Measurements from ENCODE around the gene MTCP1. TPM values are rescaled to one million over a fixed set of nuclear protein-coding genes. Genes with fewer than 3 reads are reported as not detected.

Gene MTCP1
- polyA plus RNA-seq, 3 donors from 2014 or later = 28.8 to 55.6 (median 33.0) TPM

- H3K9me3 Mint-ChIP-seq = no peaks in the 10 kb centered on the region
- DNase-seq = no peak
- peak overlapping the region in 4 of 5 donors; percentile 75 to 83 (median 78) for H3K4me3 Mint-ChIP-seq
- peaks cover 3 to 6% (median 6%) of the 10 kb centered on the region in 3 donors for H3K36me3 Mint-ChIP-seq
- H3K4me1 Mint-ChIP-seq = peaks cover 36 to 38% of the 10 kb centered on the region in 2 donors
- H3K27ac Mint-ChIP-seq = peak overlapping the region in 2 of 6 donors; percentile 30 to 95
- H3K27me3 Mint-ChIP-seq (ENCODE audit: low read depth in 3 of 3) = peaks cover 0 to 12% (median 3%) of the 10 kb centered on the region in 3 donors
Measured at GRCh38 chrX:155069414-155069813, 1.5 kb downstream of the MTCP1 start.

DNA sequence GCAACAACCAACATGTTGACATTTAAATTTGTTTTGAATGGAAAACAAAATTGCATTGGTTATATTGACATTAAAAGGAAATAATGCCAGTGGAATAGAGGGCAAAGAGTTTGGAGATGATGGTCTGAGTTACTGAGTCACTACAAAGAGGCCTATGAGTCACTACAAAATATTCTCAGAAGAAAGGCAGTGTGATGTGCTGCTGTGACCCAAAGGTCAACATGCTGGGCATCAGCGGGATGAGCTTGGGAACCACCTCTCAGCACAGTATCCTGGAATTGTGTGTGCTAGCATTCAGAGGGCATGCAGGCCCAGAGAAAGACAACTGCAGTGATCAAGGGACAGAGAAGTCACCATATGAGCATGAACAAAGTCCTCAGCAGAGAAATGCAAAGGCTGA lies 2.8 kb downstream of the MTCP1 start:
- Mint-ChIP-seq H3K4me1 (peaks cover 28 to 31% of the 10 kb centered on the region in 2 donors), H3K4me3 (peak overlapping the region in 1 of 5 donors; percentile 14), H3K9me3 (no peaks in the 10 kb centered on the region), H3K27ac (peak overlapping the region in 1 of 6 donors; percentile 44), H3K27me3 (ENCODE audit: low read depth in 3 of 3) (peaks cover 0 to 12% (median 0%) of the 10 kb centered on the region in 3 donors), H3K36me3 (no peaks in the 10 kb centered on the region)
- no peak for DNase-seq

DNA sequence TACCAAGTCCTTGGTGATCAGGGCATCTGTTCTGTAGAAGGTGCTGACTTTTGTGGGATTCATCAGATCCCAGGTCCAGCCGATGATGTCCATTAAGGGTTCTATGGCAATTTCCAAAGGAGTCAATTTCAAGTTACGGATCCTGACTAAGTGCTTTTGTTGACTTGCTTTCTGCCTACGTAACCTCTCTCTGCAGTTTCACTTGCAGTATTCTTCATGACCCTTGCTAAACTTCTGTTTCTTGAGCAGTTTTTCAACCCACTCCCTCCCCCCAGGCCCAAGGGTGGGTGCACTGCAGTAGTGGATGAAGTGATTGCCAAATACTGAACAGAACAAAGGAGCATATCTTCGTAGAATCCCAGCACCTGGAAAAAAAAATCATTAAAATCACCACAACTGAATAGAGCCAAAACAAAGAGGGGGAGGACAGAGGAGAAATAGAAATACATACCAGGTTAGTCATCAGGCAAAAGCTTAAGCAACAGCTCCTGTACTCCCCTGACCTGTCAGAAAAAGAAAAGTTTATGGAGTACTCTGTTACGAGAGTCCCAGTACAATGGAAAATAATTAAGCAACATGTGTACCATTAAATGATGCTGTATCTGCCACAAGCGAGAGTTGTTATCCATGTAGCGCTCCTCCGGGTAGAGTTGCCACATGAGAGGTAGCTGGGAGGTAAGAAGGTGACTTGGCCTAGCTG lies 5.8 kb downstream of the MTCP1 start:
- H3K4me3 Mint-ChIP-seq = no peak overlapping the region
- H3K36me3 Mint-ChIP-seq = peaks cover 0 to 4% (median 4%) of the 10 kb centered on the region in 3 donors
- H3K27ac Mint-ChIP-seq = no peak overlapping the region

GRCh38 chrX:155061760-155062159 lies 9.2 kb downstream of the MTCP1 start:
- H3K27me3 Mint-ChIP-seq (ENCODE audit: low read depth in 3 of 3) = peaks cover 0 to 5% (median 5%) of the 10 kb centered on the region in 3 donors
- no peak overlapping the region for H3K27ac Mint-ChIP-seq
- H3K4me3 Mint-ChIP-seq = no peak overlapping the region
- H3K4me1 Mint-ChIP-seq = peaks cover 13 to 17% of the 10 kb centered on the region in 2 donors
- H3K36me3 Mint-ChIP-seq = peaks cover 0 to 4% (median 4%) of the 10 kb centered on the region in 3 donors
- no peak for DNase-seq
- no peaks in the 10 kb centered on the region for H3K9me3 Mint-ChIP-seq

More for the DNA sequence above, 5.8 kb downstream of the MTCP1 start:
- peaks cover 0 to 5% (median 2%) of the 10 kb centered on the region in 3 donors for H3K27me3 Mint-ChIP-seq (ENCODE audit: low read depth in 3 of 3)
- H3K9me3 Mint-ChIP-seq = no peaks in the 10 kb centered on the region
- no peak for DNase-seq
- H3K4me1 Mint-ChIP-seq = peaks cover 12 to 16% of the 10 kb centered on the region in 2 donors

DNA sequence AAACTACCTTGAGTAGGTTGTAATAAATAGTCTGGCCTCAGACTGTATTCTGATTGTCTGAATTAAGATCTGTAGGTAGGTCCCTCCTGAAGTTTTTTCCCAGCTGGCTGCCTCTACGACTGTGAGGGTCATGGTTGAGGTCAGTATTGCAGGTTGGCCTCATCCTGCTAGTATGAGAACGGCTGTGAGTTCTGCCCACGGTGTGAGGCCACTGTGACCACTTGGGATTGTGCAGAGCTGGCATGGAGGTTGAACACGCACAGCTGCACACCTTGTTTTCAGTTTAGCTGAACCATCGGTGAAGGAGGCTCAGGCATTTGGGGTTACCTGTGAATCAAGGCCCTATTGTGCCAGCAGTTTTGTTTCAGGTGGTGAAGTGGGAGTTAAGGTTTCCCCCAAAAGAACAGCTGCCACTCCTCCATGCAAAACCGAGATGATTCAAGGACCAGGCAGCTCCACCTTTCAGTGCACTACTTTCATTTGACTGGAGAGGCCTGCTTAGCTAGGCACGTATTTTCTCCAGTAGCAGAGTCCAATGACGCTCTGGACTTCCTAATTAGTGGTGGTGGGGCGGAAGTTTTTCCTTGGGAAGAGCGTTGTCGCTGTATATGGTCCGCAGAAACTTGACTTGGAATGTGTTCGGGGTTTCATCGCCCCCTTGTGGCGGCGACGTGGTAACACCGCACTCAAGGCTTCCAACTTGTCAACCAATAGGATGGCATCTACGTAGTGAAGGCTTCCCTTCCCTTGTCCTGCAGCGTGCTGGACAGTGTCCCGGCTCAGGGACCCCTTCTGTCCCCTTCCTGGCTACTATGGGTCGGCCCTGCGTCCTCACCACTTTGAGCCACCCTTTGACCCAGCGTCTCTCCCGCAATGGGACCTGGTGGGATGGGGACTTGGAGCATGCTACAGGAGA lies 13.8 kb downstream of the MTCP1 start:
- H3K27ac Mint-ChIP-seq = peak overlapping the region; percentile 9 to 74 (median 49)

GRCh38 chrX:155056471-155056870 lies 14.5 kb downstream of the MTCP1 start:
- Mint-ChIP-seq H3K9me3 (no peaks in the 10 kb centered on the region), H3K4me3 (no peak overlapping the region), H3K36me3 (no peaks in the 10 kb centered on the region), H3K27me3 (ENCODE audit: low read depth in 3 of 3) (peaks cover 2 to 6% (median 4%) of the 10 kb centered on the region in 3 donors), H3K4me1 (peaks cover 17% of the 10 kb centered on the region in 2 donors), H3K27ac (peak overlapping the region in 2 of 6 donors; percentile 36 to 49)
- no peak for DNase-seq

More for the DNA sequence above, 13.8 kb downstream of the MTCP1 start:
- peaks cover 0 to 4% (median 4%) of the 10 kb centered on the region in 3 donors for H3K36me3 Mint-ChIP-seq
- peaks cover 17% of the 10 kb centered on the region in 2 donors for H3K4me1 Mint-ChIP-seq
- peak overlapping the region; percentile 74 to 81 (median 74) for H3K4me3 Mint-ChIP-seq
- no peaks in the 10 kb centered on the region for H3K9me3 Mint-ChIP-seq
- H3K27me3 Mint-ChIP-seq (ENCODE audit: low read depth in 3 of 3) = peaks cover 2 to 6% (median 6%) of the 10 kb centered on the region in 3 donors
- peak; percentile 46 to 56 (median 56) for DNase-seq

DNA sequence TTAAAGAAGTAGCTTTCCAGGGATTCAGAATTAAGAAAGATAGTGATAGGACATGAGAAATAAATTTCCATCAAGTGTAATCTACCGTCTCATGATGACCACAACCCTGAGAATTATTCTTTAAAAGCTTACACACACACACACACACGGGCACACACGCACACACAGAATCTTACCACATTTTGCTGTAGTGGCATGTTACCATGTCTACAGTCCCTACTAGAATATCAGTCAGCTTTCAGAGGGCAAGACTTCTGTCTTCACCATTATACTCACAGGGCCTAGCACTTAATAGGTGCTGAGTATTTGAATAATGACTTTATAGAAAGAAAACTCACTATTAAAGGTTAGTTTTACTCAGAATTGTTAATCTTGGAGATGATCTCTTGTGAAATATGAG lies 15.4 kb downstream of the MTCP1 start:
- Mint-ChIP-seq H3K9me3 (no peaks in the 10 kb centered on the region), H3K4me3 (no peak overlapping the region), H3K36me3 (no peaks in the 10 kb centered on the region), H3K4me1 (peaks cover 17% of the 10 kb centered on the region in 2 donors), H3K27me3 (ENCODE audit: low read depth in 3 of 3) (peaks cover 2 to 6% (median 4%) of the 10 kb centered on the region in 3 donors), H3K27ac (no peak overlapping the region)
- no peak for DNase-seq

- Mint-ChIP-seq H3K27ac (peak overlapping the region in 1 of 6 donors; percentile 68), H3K36me3 (no peaks in the 10 kb centered on the region), H3K9me3 (no peaks in the 10 kb centered on the region), H3K4me3 (no peak overlapping the region), H3K4me1 (peaks cover 17% of the 10 kb centered on the region in 2 donors), H3K27me3 (ENCODE audit: low read depth in 3 of 3) (peaks cover 2 to 6% (median 4%) of the 10 kb centered on the region in 3 donors)
- no peak for DNase-seq
Measured at GRCh38 chrX:155054255-155054654, 16.7 kb downstream of the MTCP1 start.

GRCh38 chrX:155053656-155054055 lies 17.3 kb downstream of the MTCP1 start:
- no peaks in the 10 kb centered on the region for H3K36me3 Mint-ChIP-seq
- H3K4me3 Mint-ChIP-seq = no peak overlapping the region
- H3K9me3 Mint-ChIP-seq = no peaks in the 10 kb centered on the region
- peaks cover 2 to 6% (median 4%) of the 10 kb centered on the region in 3 donors for H3K27me3 Mint-ChIP-seq (ENCODE audit: low read depth in 3 of 3)
- peak overlapping the region in 2 of 6 donors; percentile 49 to 68 for H3K27ac Mint-ChIP-seq
- no peak for DNase-seq
- H3K4me1 Mint-ChIP-seq = peaks cover 19 to 22% of the 10 kb centered on the region in 2 donors

DNA sequence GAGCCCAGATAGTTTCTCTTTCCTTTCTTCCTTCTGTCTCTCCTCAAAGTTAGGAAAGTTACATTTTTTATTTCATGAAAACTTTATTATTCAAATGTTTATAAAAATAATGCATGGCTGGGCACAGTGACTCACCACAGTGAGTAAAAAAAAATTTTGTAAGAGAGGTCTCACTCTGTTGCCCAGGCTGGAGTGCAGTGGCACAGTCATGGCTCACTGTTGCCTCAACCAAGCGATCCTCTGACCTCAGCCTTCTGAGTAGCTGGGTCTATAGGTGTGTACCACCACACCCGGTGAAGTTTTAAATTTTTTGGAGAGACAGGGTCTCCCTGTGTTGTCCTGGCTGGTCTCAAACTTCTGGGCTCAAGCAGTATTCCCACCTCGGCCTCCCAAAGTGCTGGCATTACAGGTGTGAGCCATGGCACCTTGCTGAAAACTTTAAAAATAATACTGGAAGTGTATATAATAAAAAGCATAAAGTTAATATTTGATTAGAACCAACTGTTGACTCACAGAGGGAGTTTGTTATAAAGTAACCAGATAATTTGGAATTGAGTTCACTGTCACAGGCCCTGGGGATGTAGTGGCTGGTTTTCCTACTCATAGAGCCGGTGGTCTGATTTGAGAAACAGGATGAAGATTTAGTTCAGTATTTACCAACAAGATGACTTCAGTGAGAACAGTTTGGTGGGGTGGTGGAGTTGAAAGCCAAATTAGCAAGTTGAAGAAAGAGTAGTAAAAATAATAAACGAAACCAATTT lies 18.0 kb downstream of the MTCP1 start:
- no peaks in the 10 kb centered on the region for H3K9me3 Mint-ChIP-seq
- H3K4me3 Mint-ChIP-seq = no peak overlapping the region
- no peak for DNase-seq
- H3K27me3 Mint-ChIP-seq (ENCODE audit: low read depth in 3 of 3) = peaks cover 2 to 6% (median 4%) of the 10 kb centered on the region in 3 donors
- no peaks in the 10 kb centered on the region for H3K36me3 Mint-ChIP-seq
- peaks cover 15 to 22% of the 10 kb centered on the region in 2 donors for H3K4me1 Mint-ChIP-seq
- H3K27ac Mint-ChIP-seq = peak overlapping the region in 4 of 6 donors; percentile 4 to 68 (median 40)

GRCh38 chrX:155048977-155049619 lies 21.8 kb downstream of the MTCP1 start:
- no peak overlapping the region for H3K4me3 Mint-ChIP-seq
- no peaks in the 10 kb centered on the region for H3K36me3 Mint-ChIP-seq
- no peaks in the 10 kb centered on the region for H3K9me3 Mint-ChIP-seq
- peaks cover 2 to 4% (median 3%) of the 10 kb centered on the region in 3 donors for H3K27me3 Mint-ChIP-seq (ENCODE audit: low read depth in 3 of 3)
- peak in 2 of 3 donors; percentile 40 for DNase-seq
- peak overlapping the region in 2 of 6 donors; percentile 31 to 46 for H3K27ac Mint-ChIP-seq
- peaks cover 2 to 6% of the 10 kb centered on the region in 2 donors for H3K4me1 Mint-ChIP-seq

- Mint-ChIP-seq H3K4me3 (no peak overlapping the region), H3K27me3 (ENCODE audit: low read depth in 3 of 3) (peaks cover 0 to 3% (median 2%) of the 10 kb centered on the region in 3 donors), H3K36me3 (no peaks in the 10 kb centered on the region), H3K9me3 (no peaks in the 10 kb centered on the region), H3K27ac (no peak overlapping the region), H3K4me1 (peaks cover 2 to 6% of the 10 kb centered on the region in 2 donors)
- DNase-seq = no peak
Measured at GRCh38 chrX:155046811-155047528, 24.0 kb downstream of the MTCP1 start.

Measured in immature natural killer cell (primary cell).